Keratinocyte (primary cell): ENCODE data around the gene KIZ.

Experiments used
- CTCF ChIP-seq, 3 experiments: IDR thresholded peaks in 1 of 3; conservative IDR thresholded peaks in 1 of 3; optimal IDR thresholded peaks in 1 of 3; 2 replicates in 2 of 3; 3 replicates in 1 of 3; pipeline versions ENCODE3 to v1.5.1; 2011; ENCODE audit warnings: low read length in 3 of 3, mild to moderate bottlenecking in 3 of 3, moderate library complexity in 2 of 3, control low read depth in 1 of 3, inconsistent platforms in 1 of 3; ENCODE audit not compliant: insufficient read depth in 2 of 3; ENCODE audit errors: extremely low read depth in 1 of 3
- EZH2 ChIP-seq: IDR thresholded peaks from one replicate; pipeline ENCODE4 v1.6.1; 2012; ENCODE audit warnings: inconsistent platforms, mild to moderate bottlenecking, low read length, moderate library complexity

- TF ChIP-seq CTCF (optimal IDR thresholded peaks at IDR 0.05 in 1 of 3, IDR thresholded peaks at IDR 0.05 in 1 of 3, conservative IDR thresholded peaks at IDR 0.05 in 1 of 3; ENCODE audit: extremely low read depth in 1 of 3, insufficient read depth in 2 of 3, low read length in 3 of 3) (peak in 2 of 3 experiments; percentile 33 to 35), EZH2 (no peak)
Measured at GRCh38 chr20:21125849-21126580, at the start of gene KIZ.
